Left lobe of liver (tissue), 2 donors: ENCODE results near the gene HMG20B. TPM values are rescaled to one million over a fixed set of nuclear protein-coding genes. Genes with fewer than 3 reads are reported as not detected.

Source experiments
- ATAC-seq: fragments of 200-7000 bp; cut with Tn5 transposase; one replicate; pipeline ENCODE4 v1.9.1; 2020; ENCODE audit warnings: mild to moderate bottlenecking, moderate library complexity
- DNase-seq: peaks from one replicate; pipeline ENCODE4 v3.0.0-alpha.2; 2020; ENCODE audit warnings: low spot score
- total RNA-seq: library from RNA; stranded (reverse); gene quantifications from one replicate; pipeline ENCODE4 v1.2.1, GENCODE V29; 2021
- donor health status: DM: no; HTN: no; CAD: no; lungs with moderate emphysema.
- donor health status: DM: no; HTN: yes; CAD: no.

HMG20B gene
- total RNA-seq, 1 donor from 2014 or later, result 44.2 TPM

DNA sequence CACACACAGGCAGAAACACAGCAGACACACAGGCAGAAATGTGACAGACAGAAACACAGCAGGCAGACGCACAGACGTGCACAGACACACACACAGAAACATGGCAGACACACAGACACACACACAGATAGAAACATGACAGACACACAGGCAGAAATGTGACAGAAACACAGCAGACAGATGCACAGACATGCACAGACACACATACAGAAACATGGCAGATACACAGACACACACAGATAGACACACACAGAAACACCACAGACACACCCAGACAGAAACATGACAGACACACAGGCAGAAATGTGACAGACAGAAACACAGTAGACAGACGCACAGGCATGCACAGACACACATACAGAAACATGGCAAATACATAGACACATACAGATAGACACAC, 32.6 kb downstream of the HMG20B start:
- ATAC-seq (no peak), DNase-seq (no peak)

DNA sequence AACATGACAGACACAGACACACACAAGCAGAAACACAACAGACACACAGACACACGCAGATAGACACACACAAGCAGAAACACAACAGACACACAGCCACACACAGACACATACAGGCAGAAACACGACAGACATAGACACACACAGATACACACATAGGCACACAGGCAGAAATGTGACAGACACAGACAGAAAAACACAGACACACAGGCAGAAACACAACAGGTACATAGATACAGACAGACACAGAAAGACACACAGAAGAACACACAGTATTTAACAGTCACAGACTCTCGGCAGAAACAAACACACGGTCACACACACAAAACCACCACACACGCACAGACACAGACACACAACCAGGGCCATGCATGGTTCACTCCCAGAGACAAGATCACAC, 33.0 kb downstream of the HMG20B start:
- ATAC-seq (no peak), DNase-seq (no peak)

GRCh38 chr19:3606174-3606689, 33.5 kb downstream of the HMG20B start:
- DNase-seq (peak; percentile 83), ATAC-seq (peak; percentile 87)

DNA sequence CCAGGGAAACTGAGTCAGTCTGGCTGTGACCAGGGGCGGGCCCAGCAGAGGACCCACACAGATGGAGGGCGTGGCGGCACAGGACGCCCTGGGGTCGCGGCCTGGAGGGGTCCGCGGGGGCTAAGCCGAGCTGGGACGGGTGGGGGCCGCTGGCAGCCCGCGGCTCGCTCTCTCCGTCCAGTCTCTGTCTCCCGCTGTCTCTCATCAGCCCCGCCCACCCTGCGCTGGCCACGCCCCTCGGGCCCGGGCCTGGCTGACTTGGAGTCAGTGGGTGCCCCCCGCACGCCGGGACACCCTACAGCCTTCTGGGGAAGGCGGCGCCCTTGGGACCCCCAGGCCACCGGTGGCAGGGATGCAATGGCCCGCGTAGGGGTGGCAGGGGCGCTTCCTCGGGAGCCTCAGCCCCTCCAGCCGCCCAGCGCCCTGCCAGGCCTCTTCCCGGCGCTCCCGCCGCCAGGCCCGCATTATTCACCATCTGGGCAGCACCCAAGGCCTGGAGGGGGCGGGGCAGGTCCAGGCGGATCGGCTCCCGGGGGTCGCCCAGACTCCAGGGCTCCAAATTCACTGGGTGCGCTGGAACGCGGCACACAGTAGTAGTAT, 34.0 kb downstream of the HMG20B start, which contains the start of gene TBXA2R:
Gene TBXA2R, minus strand, starts transcription at position 186 of the 600 bp plus-strand sequence. CDS start 6,241 bp downstream, outside the sequence.
- ATAC-seq (peak; percentile 53), DNase-seq (peak; percentile 76)

GRCh38 chr19:3607303-3608078, 34.7 kb downstream of the HMG20B start:
- peak; percentile 7 for ATAC-seq

GRCh38 chr19:3608079-3608641, 35.4 kb downstream of the HMG20B start:
- ATAC-seq (no peak), DNase-seq (no peak)

More at GRCh38 chr19:3607303-3608078, 34.7 kb downstream of the HMG20B start:
- no peak for DNase-seq

- ATAC-seq (no peak), DNase-seq (no peak)
Observed at GRCh38 chr19:3608750-3609322, 36.1 kb downstream of the HMG20B start.

GRCh38 chr19:3609779-3610719, 37.3 kb downstream of the HMG20B start:
- DNase-seq, result no peak
- ATAC-seq, result no peak

DNA sequence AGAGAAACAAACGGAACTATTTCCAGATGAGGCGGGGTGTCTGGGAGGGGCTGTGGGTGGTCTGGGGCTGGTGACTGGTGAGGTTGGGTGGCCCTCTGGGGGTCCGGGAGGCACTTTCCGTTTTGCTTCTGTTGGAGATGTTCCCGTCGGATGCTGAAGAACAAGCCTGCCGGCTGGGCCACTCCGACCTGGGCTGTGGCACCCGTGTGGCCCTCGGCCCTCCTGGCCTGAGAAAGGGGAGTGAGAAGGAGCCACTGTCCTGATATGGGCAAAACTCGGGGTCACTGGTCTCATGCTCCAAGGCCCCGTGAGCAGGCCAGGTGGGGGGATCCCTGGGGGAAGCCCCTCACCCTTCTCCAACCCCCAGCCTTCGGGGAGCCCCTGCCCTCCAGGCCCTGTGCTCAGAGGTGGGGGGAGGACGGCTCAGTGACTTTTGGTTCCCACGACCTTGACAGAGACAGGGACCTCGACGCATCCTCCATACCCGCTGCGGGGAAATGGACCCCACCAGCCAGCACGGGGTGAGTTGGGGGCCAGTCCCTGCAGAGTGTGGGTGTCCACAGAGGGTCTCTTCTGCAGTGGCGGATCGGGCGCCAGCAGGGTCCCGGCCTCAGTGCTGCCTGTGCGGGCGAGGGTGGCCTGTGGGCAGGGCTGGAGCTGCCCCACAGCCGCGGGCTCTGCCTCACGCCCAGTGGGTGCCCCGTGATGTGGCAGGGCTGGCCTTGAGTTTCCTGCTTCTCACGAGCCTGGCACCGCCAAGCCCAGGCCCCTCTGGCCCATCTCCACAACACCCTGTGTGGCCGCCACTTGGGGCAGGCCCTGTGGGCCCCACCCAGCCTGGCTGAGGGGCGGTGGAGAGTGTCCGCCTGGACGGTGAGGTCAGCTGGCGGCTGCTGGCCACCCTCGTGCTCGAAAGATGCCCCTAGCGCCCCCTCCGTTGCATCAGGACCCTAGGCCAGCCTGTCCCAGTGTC, 38.3 kb downstream of the HMG20B start:
- ATAC-seq (no peak), DNase-seq (no peak)

- ATAC-seq, result no peak
- no peak for DNase-seq
Observed at GRCh38 chr19:3611841-3612240, 39.1 kb downstream of the HMG20B start.

DNA sequence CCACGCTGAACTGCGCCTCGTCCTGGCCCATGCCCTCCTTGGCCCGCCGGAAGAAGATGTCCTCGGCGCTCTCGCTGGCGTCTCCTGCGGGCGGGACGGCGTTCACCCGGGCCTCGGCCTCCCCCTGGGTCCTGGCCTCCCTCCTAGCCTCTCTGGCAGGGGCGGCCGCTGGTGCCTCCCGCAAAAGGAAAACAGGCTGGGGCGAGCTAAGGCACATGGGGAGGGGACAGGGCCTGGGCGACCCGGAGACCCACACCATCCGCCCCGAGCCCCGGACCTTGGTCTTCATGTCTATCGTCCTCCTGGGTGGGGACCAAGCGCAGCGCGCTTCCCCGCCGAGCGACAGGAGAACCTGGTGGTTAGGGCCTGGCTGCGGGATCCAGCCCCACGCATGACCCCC, 39.6 kb downstream of the HMG20B start:
- DNase-seq (no peak), ATAC-seq (no peak)

- peak; percentile 23 for ATAC-seq
- no peak for DNase-seq
Observed at GRCh38 chr19:3612901-3613741, 40.4 kb downstream of the HMG20B start.

DNA sequence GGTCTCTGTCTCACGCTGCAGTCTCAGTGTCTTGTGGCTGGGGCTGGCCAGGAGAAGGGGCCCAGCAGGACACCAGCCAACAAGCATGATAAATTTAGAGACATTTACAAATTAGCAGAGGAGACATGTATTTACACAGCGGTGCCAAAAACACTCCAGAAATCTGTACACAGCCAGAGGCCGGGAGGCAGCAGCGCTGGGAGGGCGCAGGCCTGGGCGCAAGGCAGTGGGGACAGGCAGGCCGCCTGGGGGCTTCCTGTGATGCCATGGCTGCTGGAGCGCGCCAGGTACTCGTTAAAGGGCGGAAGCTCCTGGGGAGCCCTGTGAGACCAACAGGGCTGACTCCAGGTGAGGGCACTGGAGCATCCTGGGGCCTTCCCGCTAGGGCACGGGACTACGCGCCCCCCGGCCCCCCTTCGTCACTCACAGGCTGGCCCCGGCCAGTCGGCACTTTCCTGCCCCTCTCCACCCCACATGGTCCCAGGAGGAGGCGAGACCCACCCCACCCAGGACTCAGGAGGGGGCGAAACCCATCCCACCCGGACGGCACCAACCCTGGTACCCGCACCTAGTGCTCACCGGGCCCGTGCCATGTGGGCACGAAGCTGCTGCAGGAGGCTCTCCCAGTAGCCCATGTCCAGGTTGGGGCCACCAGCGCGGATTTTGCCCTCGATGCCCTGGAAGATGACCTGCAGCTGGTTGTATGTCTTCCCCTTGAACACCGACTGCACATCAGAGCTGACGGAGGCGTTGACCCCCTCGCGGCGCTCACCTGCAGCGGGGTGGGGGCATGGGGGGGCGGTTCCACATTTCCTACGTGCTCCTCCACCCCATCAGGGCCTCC, 41.3 kb downstream of the HMG20B start:
- ATAC-seq (no peak), DNase-seq (no peak)

DNA sequence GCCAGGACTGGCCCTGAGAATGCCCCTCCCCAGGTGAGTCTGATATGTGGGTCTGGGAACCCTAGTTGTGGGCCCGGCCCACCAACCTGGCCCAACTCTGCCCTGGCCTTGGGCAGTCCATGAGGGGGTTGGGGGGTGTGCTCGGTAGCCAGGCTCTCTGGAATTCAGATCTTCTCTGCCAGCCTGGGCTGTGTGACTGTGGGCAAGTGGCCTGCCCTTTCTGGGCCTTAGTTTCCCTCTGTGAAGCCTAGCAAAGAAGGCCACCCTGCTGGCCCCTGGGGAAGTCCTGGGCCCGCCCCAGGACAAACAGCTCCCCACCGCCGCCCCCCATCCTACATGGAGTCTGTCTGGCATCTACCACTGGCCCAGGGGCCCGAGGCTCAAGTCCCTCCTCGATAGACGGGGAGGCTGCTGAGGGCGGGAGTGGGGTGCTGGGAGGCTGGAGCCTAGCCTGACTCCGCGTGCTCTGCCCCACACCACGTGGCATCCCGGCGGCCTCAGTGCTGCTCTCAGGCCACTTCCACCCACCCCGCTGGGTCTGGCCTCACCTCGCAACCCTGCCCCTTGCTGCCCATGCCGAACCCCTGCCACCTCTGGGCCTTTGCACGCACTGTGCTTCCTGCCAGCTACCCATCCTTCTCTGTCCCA, 42.2 kb downstream of the HMG20B start:
- DNase-seq (no peak), ATAC-seq (no peak)

DNA sequence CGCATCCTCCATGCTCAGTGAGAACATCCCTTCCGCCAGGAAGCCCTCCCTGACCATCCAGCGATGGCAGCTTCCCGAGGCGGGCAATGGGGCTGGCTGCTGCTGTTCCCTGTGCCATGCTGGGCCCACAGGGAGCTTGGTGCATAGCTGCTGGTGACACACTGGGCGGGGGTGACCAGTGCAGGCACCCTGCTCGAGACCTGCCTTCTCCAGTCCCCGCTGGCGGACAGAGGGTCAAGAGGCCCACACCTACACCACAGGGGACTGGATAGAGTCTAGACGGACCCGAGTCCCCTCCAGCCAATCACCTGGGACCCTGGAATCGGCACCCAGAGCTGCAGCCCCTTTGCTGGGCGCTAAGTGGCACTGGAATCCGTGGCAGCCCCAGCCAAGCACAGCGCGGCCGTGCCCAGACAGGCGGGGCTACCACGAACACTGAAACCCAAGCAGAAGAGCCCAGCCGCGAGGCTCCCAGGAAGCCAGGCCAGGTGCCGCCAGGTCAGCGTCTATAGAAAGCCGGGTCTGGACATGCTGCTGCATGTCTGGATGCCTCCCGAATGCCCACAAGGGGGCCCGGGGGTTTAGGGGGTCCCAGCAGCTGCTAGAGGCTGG, 42.9 kb downstream of the HMG20B start:
- ATAC-seq (no peak), DNase-seq (no peak)

DNA sequence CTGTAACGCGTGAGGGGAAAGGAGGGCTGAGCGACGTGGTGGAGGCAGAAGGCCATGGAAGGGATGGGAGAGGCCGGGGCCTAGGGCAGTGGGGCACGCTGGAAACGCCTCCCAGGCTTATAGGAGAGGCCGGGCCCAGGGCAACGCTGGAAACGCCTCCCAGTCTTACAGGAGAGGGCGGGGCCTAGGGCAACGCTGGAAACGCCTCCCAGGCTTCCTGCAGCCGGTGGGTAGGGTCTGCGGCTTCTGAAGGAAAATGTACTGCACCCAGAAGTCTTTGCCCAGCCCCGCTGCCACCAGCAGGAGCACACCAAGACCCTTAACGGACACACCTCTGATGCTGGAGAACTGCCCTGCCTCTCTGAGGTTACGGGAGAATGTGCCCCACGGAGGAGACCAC, 44.7 kb downstream of the HMG20B start:
- no peak for DNase-seq
- peak; percentile 31 for ATAC-seq
